ENCODE measurements around the gene PAX5.

- TF ChIP-seq CTCF (conservative IDR thresholded peaks at IDR 0.05) (no peak), EZH2 (IDR thresholded peaks at IDR 0.05; ENCODE audit: low read depth) (no peak)
Measured at GRCh38 chr9:36940881-36941280, 93.2 kb downstream of the PAX5 start.
